IPS-18a (cell line): ENCODE data around the gene HASPIN.

ENCODE experiments used
- H3K27ac ChIP-seq: one replicate; pipeline ENCODE4 v1.5.1; 2013; ENCODE audit warnings: low read length
- H3K27me3 ChIP-seq: one replicate; pipeline ENCODE4 v1.6.1; 2013; ENCODE audit warnings: mild to moderate bottlenecking, low read length; ENCODE audit not compliant: control insufficient read depth, insufficient read depth
- H3K36me3 ChIP-seq: one replicate; pipeline ENCODE4 v1.6.1; 2013; ENCODE audit warnings: low read depth, low read length; ENCODE audit not compliant: control insufficient read depth
- H3K4me1 ChIP-seq: one replicate; pipeline ENCODE4 v1.6.1; 2013; ENCODE audit warnings: low read depth, low read length; ENCODE audit not compliant: control insufficient read depth
- H3K4me3 ChIP-seq: one replicate; pipeline ENCODE4 v1.5.1; 2013; ENCODE audit warnings: low read length
- H3K9ac ChIP-seq: one replicate; pipeline ENCODE4 v1.6.1; 2013; ENCODE audit warnings: mild to moderate bottlenecking, low read length, moderate library complexity
- H3K9me3 ChIP-seq: one replicate; pipeline ENCODE4 v1.6.1; 2013; ENCODE audit warnings: low read depth, low read length; ENCODE audit not compliant: control insufficient read depth

Gene HASPIN

GRCh38 chr17:3759597-3760216 is 36.0 kb downstream of the HASPIN start:
- Histone ChIP-seq H3K27ac (no peak overlapping the region), H3K27me3 (no peaks in the 10 kb centered on the region), H3K9me3 (no peaks in the 10 kb centered on the region), H3K9ac (no peak overlapping the region), H3K4me3 (no peak overlapping the region), H3K36me3 (no peaks in the 10 kb centered on the region), H3K4me1 (no peaks in the 10 kb centered on the region)

DNA sequence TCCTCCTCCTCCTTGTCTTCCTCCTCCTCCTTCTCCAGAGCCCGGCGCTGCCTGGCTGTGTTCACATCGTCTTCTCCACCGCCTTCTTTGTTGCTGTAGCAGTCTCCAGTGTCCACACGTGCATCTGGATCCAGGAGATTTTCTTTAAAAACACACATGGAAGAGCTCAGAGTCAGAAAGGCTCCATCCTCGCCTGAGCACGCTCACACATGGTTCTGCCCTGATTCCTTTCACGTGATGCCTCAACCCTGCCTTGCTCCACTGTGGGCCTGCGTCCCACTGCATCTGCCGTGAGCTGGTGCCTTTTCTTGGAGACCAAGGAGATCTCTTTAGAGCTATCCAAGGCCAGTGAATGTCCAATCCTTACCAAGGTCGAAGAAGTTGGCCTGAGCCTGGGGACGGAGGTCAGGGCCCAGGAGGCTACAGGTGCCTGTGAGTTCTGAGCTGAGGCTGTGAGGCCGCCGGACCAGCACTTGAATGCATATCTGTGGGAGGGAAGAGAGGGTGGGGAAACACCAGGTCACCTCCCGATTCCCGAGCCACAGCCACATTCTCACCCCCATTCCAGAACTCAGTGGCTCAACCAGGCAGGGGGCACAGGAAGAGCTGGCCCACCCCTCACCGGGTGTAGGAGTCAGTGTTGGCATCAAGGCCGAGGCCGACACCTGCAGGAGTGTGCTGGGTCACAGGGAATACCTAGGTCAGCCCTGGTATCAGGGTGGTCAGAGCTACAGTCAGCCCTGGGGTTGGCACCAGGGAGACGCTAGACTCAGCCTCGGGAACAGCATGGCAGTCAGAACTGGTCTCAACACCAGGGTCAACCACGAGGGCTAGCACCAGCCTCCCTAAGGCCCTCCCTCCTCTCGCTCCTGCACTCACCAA is 37.6 kb downstream of the HASPIN start:
- H3K4me3 ChIP-seq, result no peak overlapping the region
- H3K9ac ChIP-seq, result no peak overlapping the region
- H3K27ac ChIP-seq, result no peak overlapping the region
- no peaks in the 10 kb centered on the region for H3K9me3 ChIP-seq
- H3K36me3 ChIP-seq, result no peaks in the 10 kb centered on the region
- H3K4me1 ChIP-seq, result no peaks in the 10 kb centered on the region
- no peaks in the 10 kb centered on the region for H3K27me3 ChIP-seq

DNA sequence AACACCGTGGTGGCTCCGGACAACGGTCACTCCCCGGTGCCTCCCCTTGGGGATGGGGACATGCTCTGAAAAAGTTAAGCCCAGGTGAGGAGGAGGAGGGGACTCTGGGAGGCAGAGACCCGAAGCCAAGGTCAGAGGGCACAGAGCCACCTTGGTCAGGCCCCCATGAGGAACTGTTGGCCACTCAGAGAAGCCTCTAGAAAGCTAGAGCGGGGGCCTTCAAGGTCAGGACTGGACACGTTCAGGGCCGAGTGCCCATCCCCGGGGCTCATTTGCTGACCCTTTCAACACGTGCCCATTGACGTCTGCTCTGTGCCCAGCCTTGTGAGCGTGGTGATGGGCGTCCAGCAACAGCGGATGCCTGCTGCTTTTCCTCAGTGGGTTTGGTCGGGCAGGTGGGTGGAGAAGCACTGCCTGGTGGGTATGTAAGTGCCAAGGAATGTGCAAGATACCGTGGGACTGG is 38.2 kb downstream of the HASPIN start:
- Histone ChIP-seq H3K4me1 (no peaks in the 10 kb centered on the region), H3K27me3 (no peaks in the 10 kb centered on the region), H3K9ac (no peak overlapping the region), H3K9me3 (no peaks in the 10 kb centered on the region), H3K36me3 (no peaks in the 10 kb centered on the region), H3K27ac (no peak overlapping the region), H3K4me3 (no peak overlapping the region)

DNA sequence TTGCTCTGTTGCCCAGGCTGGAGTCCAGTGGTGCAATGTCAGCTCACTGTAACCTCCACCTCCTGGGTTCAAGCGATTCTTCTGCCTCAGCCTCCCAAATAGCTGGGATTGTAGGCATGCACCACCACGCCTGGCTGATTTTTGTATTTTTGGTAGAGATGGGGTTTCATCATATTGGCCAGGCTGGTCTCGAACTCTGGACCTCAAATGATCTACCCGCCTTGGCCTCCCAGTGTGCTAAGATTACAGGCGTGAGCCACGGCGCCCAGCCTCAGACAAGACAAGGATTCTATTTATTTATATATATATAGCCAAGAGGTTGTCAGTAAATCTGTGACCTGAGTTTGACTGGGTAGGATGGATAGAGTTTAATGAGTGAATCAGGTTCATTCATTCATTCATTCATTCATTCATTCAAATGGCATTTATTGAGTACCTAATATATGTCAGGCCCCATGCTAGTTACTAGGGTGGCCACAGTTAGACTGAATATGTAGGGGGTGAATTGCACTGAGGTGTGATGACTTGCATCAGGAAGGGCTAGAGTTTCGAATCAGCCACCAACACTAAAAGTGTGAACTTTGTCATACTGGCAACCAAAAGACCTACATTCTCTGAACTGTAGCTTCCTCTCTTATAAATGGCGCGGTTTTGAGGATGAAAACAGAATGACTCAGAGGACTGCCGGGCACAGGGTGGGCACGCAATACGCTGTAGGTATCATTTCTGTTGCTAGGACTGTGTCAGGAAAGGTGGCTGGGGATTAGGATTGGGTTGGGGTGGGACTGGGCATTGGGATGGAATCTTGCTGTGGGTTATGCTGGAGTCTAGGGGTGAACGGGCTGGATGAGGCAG is 39.4 kb downstream of the HASPIN start:
- Histone ChIP-seq H3K27ac (no peak overlapping the region), H3K4me1 (no peaks in the 10 kb centered on the region), H3K4me3 (no peak overlapping the region), H3K36me3 (no peaks in the 10 kb centered on the region), H3K27me3 (no peaks in the 10 kb centered on the region), H3K9me3 (no peaks in the 10 kb centered on the region), H3K9ac (no peak overlapping the region)

- H3K9me3 ChIP-seq, result no peaks in the 10 kb centered on the region
- H3K27me3 ChIP-seq, result no peaks in the 10 kb centered on the region
- H3K27ac ChIP-seq, result no peak overlapping the region
- no peaks in the 10 kb centered on the region for H3K36me3 ChIP-seq
- no peak overlapping the region for H3K9ac ChIP-seq
- no peak overlapping the region for H3K4me3 ChIP-seq
- H3K4me1 ChIP-seq, result no peaks in the 10 kb centered on the region
Measured at GRCh38 chr17:3763777-3764170, 40.1 kb downstream of the HASPIN start.

GRCh38 chr17:3765981-3766380 is 42.3 kb downstream of the HASPIN start:
- Histone ChIP-seq H3K9me3 (no peaks in the 10 kb centered on the region), H3K9ac (no peak overlapping the region), H3K36me3 (no peaks in the 10 kb centered on the region), H3K27me3 (no peaks in the 10 kb centered on the region), H3K27ac (no peak overlapping the region), H3K4me1 (no peaks in the 10 kb centered on the region), H3K4me3 (no peak overlapping the region)

GRCh38 chr17:3766779-3767178 is 43.1 kb downstream of the HASPIN start:
- no peaks in the 10 kb centered on the region for H3K27me3 ChIP-seq
- no peaks in the 10 kb centered on the region for H3K9me3 ChIP-seq
- H3K9ac ChIP-seq, result no peak overlapping the region
- no peak overlapping the region for H3K4me3 ChIP-seq
- H3K4me1 ChIP-seq, result no peaks in the 10 kb centered on the region
- H3K27ac ChIP-seq, result no peak overlapping the region
- no peaks in the 10 kb centered on the region for H3K36me3 ChIP-seq

DNA sequence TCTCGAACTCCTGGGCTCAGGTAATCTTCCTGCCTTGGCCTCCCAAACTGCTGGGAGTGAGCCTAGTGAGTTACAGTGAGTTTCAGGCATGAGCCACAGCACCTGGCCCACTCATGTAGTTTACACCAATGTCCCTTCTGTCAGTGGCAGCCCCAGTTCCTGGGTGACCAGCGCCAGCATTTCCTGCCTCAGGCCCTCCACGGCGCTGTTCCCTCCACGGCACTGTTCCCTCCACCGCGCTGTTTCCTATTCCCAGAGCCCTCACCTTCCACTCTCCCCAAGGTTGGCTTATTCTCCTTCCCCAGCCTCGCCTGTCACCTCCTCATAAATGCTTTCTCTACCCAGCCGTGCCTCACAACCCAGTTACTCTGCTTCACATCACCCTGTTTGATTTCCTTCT is 44.6 kb downstream of the HASPIN start:
- Histone ChIP-seq H3K27me3 (no peaks in the 10 kb centered on the region), H3K4me3 (no peak overlapping the region), H3K36me3 (no peaks in the 10 kb centered on the region), H3K27ac (no peak overlapping the region), H3K9me3 (no peaks in the 10 kb centered on the region), H3K4me1 (no peaks in the 10 kb centered on the region), H3K9ac (no peak overlapping the region)

DNA sequence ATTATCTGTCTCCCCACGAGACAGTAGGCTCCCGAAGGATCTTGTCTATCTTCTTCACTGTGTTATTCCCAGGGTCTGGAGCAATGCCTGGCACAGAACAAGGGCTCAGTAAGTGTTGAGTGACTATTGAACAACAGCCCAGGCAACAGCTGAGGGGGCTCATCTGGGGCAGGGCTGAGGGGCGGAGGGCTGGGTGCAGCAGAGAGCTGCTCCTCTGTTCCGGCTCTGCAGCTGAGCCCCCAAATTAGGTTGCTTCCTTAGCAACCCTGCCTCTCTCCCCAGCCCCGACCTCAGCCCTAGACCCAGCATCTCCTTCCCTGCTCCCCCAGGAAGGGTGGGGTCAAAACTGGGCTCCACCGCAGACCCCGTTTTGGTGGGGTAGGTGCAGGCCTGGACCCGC is 45.1 kb downstream of the HASPIN start:
- Histone ChIP-seq H3K27ac (no peak overlapping the region), H3K36me3 (no peaks in the 10 kb centered on the region), H3K4me1 (no peaks in the 10 kb centered on the region), H3K4me3 (no peak overlapping the region), H3K27me3 (no peaks in the 10 kb centered on the region), H3K9me3 (no peaks in the 10 kb centered on the region), H3K9ac (no peak overlapping the region)

DNA sequence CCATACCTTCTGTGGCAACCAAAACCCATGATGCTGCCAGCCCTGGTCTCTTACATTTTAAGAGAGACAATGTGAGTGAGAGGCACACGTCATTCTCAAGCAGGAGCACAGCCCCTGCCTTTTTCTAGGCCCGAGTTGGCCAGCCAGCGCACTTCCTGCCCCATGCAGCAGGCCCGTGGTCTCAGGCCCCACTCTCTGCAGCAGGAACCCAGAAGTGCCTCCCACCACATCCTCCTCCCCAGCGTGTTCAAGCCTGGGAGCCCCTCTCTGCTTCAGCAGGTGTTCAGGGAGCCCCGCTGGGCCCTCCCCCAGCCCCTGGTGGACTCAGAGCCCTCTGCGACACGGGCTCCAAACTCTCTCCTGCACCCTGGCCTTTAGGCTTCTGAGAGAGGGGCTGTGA is 46.8 kb downstream of the HASPIN start:
- Histone ChIP-seq H3K4me3 (no peak overlapping the region), H3K4me1 (no peaks in the 10 kb centered on the region), H3K27me3 (no peaks in the 10 kb centered on the region), H3K27ac (no peak overlapping the region), H3K9ac (no peak overlapping the region), H3K36me3 (no peaks in the 10 kb centered on the region), H3K9me3 (no peaks in the 10 kb centered on the region)

GRCh38 chr17:3771140-3771539 is 47.4 kb downstream of the HASPIN start:
- H3K27ac ChIP-seq, result no peak overlapping the region
- no peaks in the 10 kb centered on the region for H3K4me1 ChIP-seq
- H3K27me3 ChIP-seq, result no peaks in the 10 kb centered on the region
- H3K36me3 ChIP-seq, result no peaks in the 10 kb centered on the region
- no peak overlapping the region for H3K9ac ChIP-seq
- no peak overlapping the region for H3K4me3 ChIP-seq
- no peaks in the 10 kb centered on the region for H3K9me3 ChIP-seq
